K562 (cell line): Measurements from ENCODE around the gene TMEM192. TPM values are rescaled to one million over a fixed set of nuclear protein-coding genes. Genes with fewer than 3 reads are reported as not detected.
A peak's percentile ranks its signal among the peaks of the same experiment; 100 is the strongest.
"Not testable (repeated sequence)": the region's sequence is repeated elsewhere in the genome, so short reads cannot be mapped to it uniquely, and the experiment has no call there.

Experiments used
- ATAC-seq: fragments of 200-7000 bp; cut with Tn5 transposase; 3 replicates; pipeline ENCODE4 v1.9.1; 2020; ENCODE audit warnings: moderate library complexity
- BruUV-seq: library from RNA; stranded (reverse); fragments of 400-500 nt; replicated peaks from 2 replicates; lab custom pipeline; 2021; lab: Mats Ljungman, UMichigan
- CTCF ChIA-PET: fragments of 300-600 bp; formaldehyde crosslinking; extraction: SDS; loops from one replicate; lab custom pipeline; 2021; ENCODE audit warnings: low intra/inter-chr PET ratio; lab: Yijun Ruan, JAX
- POLR2A ChIA-PET: fragments of 300-600, 350-650 bp; sonication (Branson Sonifier 250); formaldehyde crosslinking; extraction: SDS; loops from one replicate; lab custom pipeline; 2021; ENCODE audit warnings: antibody characterized with exemption, inconsistent platforms; lab: Yijun Ruan, JAX
- DNase-seq, 4 experiments: peaks; one replicate each; pipeline versions ENCODE4 v3.0.0 to v3.0.0-alpha.2; 2011 to 2018; ENCODE audit warnings: low spot score in 3 of 4, mixed read lengths in 3 of 4; ENCODE audit errors: extremely low read depth in 1 of 4
- FAIRE-seq: peaks from 2 replicates; lab custom pipeline; 2011; peaks lifted over from hg19 to GRCh38; lab: Jason Lieb, UNC
- H2AFZ ChIP-seq: 2 replicates; pipeline ENCODE4 v1.6.0; 2011; ENCODE audit warnings: low read depth, low read length, control low read depth, inconsistent platforms
- H3K27ac ChIP-seq: fragments of 200-600 bp; 3 replicates; pipeline ENCODE4 v1.8.0; 2011; ENCODE audit warnings: low read depth, mild to moderate bottlenecking, control low read depth, inconsistent platforms, low read length, moderate library complexity, mixed read lengths; ENCODE audit errors: extremely low read depth
- H3K27me3 ChIP-seq, 2 experiments: fragments of 300-600 bp in 1 of 2; 2 replicates in 1 of 2; 3 replicates in 1 of 2; pipeline versions ENCODE4 v1.6.0 to v1.8.0; 2011; ENCODE audit warnings: inconsistent platforms in 2 of 2, low read length in 2 of 2, mild to moderate bottlenecking in 1 of 2, mixed read lengths in 1 of 2, moderate library complexity in 1 of 2; ENCODE audit not compliant: control insufficient read depth in 2 of 2, insufficient read depth in 2 of 2
- H3K36me3 ChIP-seq: fragments of 300-600 bp; 3 replicates; pipeline ENCODE4 v1.8.0; 2011; ENCODE audit warnings: mild to moderate bottlenecking, low read length, inconsistent platforms; ENCODE audit not compliant: control insufficient read depth, insufficient read depth
- H3K4me1 ChIP-seq, 2 experiments: fragments of 200-600 bp in 1 of 2; replicated peaks in 1 of 2; 2 replicates in 1 of 2; 3 replicates in 1 of 2; pipeline versions ENCODE4 v1.5.1 to v1.8.0; 2011; ENCODE audit warnings: inconsistent platforms in 2 of 2, low read length in 2 of 2, mild to moderate bottlenecking in 1 of 2, mixed read lengths in 1 of 2, moderate library complexity in 1 of 2; ENCODE audit not compliant: control insufficient read depth in 2 of 2, insufficient read depth in 2 of 2
- H3K4me2 ChIP-seq: 2 replicates; pipeline ENCODE4 v1.6.1; 2011; ENCODE audit warnings: low read length, control low read depth, inconsistent platforms, mixed read lengths; ENCODE audit not compliant: insufficient read depth
- H3K4me3 ChIP-seq: fragments of 200-600 bp; sonication (generic), shearing (Covaris generic); 2 replicates; pipeline ENCODE4 v1.5.1; 2016; ENCODE audit warnings: control low read depth, inconsistent platforms
- H3K79me2 ChIP-seq: fragments of 200-600 bp; 3 replicates; pipeline ENCODE4 v1.8.0; 2011; ENCODE audit warnings: low read length, inconsistent platforms; ENCODE audit not compliant: control insufficient read depth, insufficient read depth
- H3K9ac ChIP-seq, 2 experiments: 2 replicates each; pipeline versions ENCODE4 v1.6.0 to v1.6.1; 2011; ENCODE audit warnings: low read depth in 2 of 2, low read length in 2 of 2, control low read depth in 1 of 2, inconsistent platforms in 1 of 2, mild to moderate bottlenecking in 1 of 2, mixed read lengths in 1 of 2; ENCODE audit not compliant: insufficient read depth in 1 of 2
- H3K9me1 ChIP-seq: one replicate; pipeline ENCODE4 v1.6.0; 2011; ENCODE audit warnings: inconsistent platforms, mild to moderate bottlenecking, low read length, moderate library complexity; ENCODE audit not compliant: control insufficient read depth, insufficient read depth
- H3K9me3 ChIP-seq: replicated peaks from 2 replicates; pipeline ENCODE4 v1.5.1; 2011; ENCODE audit warnings: low read depth, low read length, inconsistent platforms; ENCODE audit not compliant: control insufficient read depth, insufficient read depth
- H4K20me1 ChIP-seq: replicated peaks from 2 replicates; pipeline ENCODE4 v1.6.1; 2011; ENCODE audit warnings: low read length, inconsistent platforms, mixed read lengths; ENCODE audit not compliant: control insufficient read depth, insufficient read depth
- ARID3B ChIP-seq: fragments of 250-450 bp; sonication (Bioruptor Pico); IDR thresholded peaks from 2 replicates; pipeline ENCODE4 v1.4.0; 2020; ENCODE audit warnings: borderline replicate concordance
- CEBPB ChIP-seq: fragments of 450-650 bp; IDR thresholded peaks from 2 replicates; pipeline ENCODE4 v1.6.1; 2016; ENCODE audit warnings: missing genetic modification characterization, missing compliant biosample characterization
- FOXA3 ChIP-seq, 2 experiments: fragments of 450-650 bp in 1 of 2; sonication (generic) in 1 of 2; formaldehyde crosslinking; IDR thresholded peaks in 1 of 2; conservative IDR thresholded peaks in 1 of 2; 2 replicates each; pipeline versions ENCODE4 v1.4.0 to v1.8.0; 2020 to 2022; ENCODE audit warnings: mild to moderate bottlenecking in 2 of 2, missing genetic modification reagents in 1 of 2
- WGBS: fragments of 100-300 bp; shearing (Covaris generic); methylation state at CpG from one replicate; pipeline ENCODE4 v1.1.6; 2016; ENCODE audit warnings: low coverage, mixed read lengths; ENCODE audit not compliant: insufficient coverage; ENCODE audit errors: missing lambda C conversion rate; 5-methylcytosine and 5-hydroxymethylcytosine counted together
- in situ Hi-C: fragments of 300-500 bp; cut with MboI; formaldehyde crosslinking; loops from 4 replicates; pipeline ENCODE4 v1.15.0; 2018; ENCODE audit warnings: inconsistent platforms, mixed read lengths
- intact Hi-C: fragments of 100-400 bp; cut with micrococcal nuclease; formaldehyde crosslinking; loops from 2 replicates; pipeline ENCODE4 v1.14.2; 2022
- polyA plus RNA-seq, 8 experiments: library from polyadenylated mRNA; depleted of rRNA in 4 of 8; stranded (reverse) in 5 of 8; unstranded in 3 of 8; fragments of >200 nt; fragmentation: Nextera tagmentation in 2 of 8; fragmentation: Illumina TruSeq in 1 of 8; extraction: Ambion mirVana in 2 of 8; extraction: Trizol in 1 of 8; gene quantifications; 2 replicates each; pipeline versions ENCODE4 v1.2.1 to v1.2.3, GENCODE V29; 2011 to 2014; ENCODE audit warnings: inconsistent platforms in 1 of 8, missing spikeins in 1 of 8
- total RNA-seq, 7 experiments: library from RNA; depleted of rRNA in 6 of 7; stranded (reverse); fragments of >200 nt in 6 of 7; fragmentation: Illumina TruSeq in 2 of 7; extraction: Trizol in 2 of 7; gene quantifications; 2 replicates each; pipeline versions ENCODE4 v1.2.1 to v1.2.3, GENCODE V29; 2011 to 2021; ENCODE audit warnings: low replicate concordance in 1 of 7

The TMEM192 gene
- total and polyA plus RNA-seq, 9 of the 15 experiments (the other 6 are each of a cell fraction or from before 2014, with no cell fraction given), result 4.4 to 28.5 (median 13.3) TPM

DNA sequence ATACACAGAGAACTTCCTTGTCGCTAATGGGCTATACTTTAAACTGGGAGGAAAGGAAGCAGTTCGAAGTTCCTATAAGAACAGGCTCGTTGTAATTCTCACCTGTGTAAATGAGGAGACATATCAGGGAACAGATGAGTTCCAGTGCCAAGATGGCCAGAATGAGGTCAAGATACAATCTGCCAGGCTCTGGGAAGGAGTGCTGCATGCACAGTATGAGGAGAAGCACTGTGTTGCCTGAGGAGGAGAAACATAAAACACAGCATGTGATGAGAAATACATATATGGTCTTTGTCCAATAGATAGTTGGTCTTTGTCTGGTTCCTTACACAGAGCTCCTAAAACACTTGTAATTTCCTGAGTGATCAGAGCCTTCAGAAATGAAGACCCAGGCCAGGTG lies 24.3 kb downstream of the TMEM192 start:
- no peak for FAIRE-seq
- Histone ChIP-seq H3K9me3 (no peaks in the 10 kb centered on the region), H3K79me2 (no peaks in the 10 kb centered on the region), H4K20me1 (no peaks in the 10 kb centered on the region), H2AFZ (no peak overlapping the region)
- no peak for ATAC-seq
- DNase-seq, result no peak
- intact Hi-C loops, result no loop called here
- TF ChIP-seq ARID3B (CRISPR knock-in tag), result no peak
- TF ChIP-seq, all 486 proteins: peak for 0
- no peaks in the 10 kb centered on the region for H3K4me1 ChIP-seq
- in situ Hi-C loops, result no loop called here
- H3K4me3 ChIP-seq, result no peak overlapping the region
- ChIA-PET POLR2A (interaction anchor here (0.9 kb wide), 1 partner anchor 13 kb away, joined by 3 read pairs; no protein-coding TSS in a partner anchor), CTCF (no interaction called here)
- no peaks in the 10 kb centered on the region for H3K27me3 ChIP-seq
- H3K9ac ChIP-seq, result no peak overlapping the region
- H3K4me2 ChIP-seq, result no peak overlapping the region
- H3K36me3 ChIP-seq, result peaks cover 43% of the 10 kb centered on the region; the same call in 2 of the 3 replicates
- H3K9me1 ChIP-seq, result no peaks in the 10 kb centered on the region
- WGBS, result 91% methylated on average over 3 of the region's 3 CpGs
- no TSS peak for BruUV-seq
- no peak overlapping the region for H3K27ac ChIP-seq

DNA sequence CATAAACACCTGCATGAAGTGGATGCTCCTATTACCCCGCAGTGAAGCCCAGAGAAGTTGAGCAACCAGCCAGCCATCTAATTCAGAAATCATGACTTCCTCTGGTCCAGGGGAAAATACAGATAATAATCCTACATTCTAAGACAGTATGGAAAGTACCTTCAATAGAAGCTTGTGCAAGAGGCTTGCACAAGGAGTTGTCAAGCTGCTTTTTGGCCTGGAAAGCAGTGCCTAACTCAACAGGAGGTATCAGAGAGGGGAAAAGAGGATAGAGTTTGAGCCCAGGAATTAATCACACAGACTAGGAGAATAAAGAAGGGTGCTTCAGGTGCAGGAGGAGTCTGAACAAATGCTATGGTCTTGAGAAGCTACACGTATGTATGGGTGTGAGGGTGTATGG lies 26.7 kb downstream of the TMEM192 start:
- H3K9me3 ChIP-seq, result no peaks in the 10 kb centered on the region
- TSS peak; percentile 34 for BruUV-seq
- POLR2A ChIA-PET, result no interaction called here
- ATAC-seq (no peak), DNase-seq (no peak), FAIRE-seq (no peak)
- WGBS, result 96% methylated on average over 2 of the region's 2 CpGs
- no peaks in the 10 kb centered on the region for H3K27me3 ChIP-seq
- no peaks in the 10 kb centered on the region for H3K4me1 ChIP-seq
- no peak overlapping the region for H3K4me2 ChIP-seq
- peak; percentile 37; the same call in 1 of the 2 replicates for TF ChIP-seq CEBPB (tag)
- no peak for TF ChIP-seq FOXA3 (CRISPR knock-in tag; conservative IDR thresholded peaks at IDR 0.05 in 1 of 2, IDR thresholded peaks at IDR 0.05 in 1 of 2)
- CTCF ChIA-PET, result no interaction called here
- no peak overlapping the region for H3K27ac ChIP-seq
- in situ Hi-C loops (no loop called here), intact Hi-C loops (no loop called here)
- peaks cover 39% of the 10 kb centered on the region; the same call in 2 of the 3 replicates for H3K36me3 ChIP-seq
- no peak overlapping the region for H2AFZ ChIP-seq
- H3K79me2 ChIP-seq, result no peaks in the 10 kb centered on the region
- no peak overlapping the region for H3K4me3 ChIP-seq
- H3K9ac ChIP-seq, result no peak overlapping the region
- H4K20me1 ChIP-seq, result no peaks in the 10 kb centered on the region
- no peaks in the 10 kb centered on the region for H3K9me1 ChIP-seq

GRCh38 chr4:165084787-165085186 lies 27.9 kb downstream of the TMEM192 start:
- H3K4me2 ChIP-seq, CTCF ChIA-PET, H4K20me1 ChIP-seq, in situ Hi-C loops, FAIRE-seq, H2AFZ ChIP-seq, H3K79me2 ChIP-seq, H3K27ac ChIP-seq, POLR2A ChIA-PET, H3K9ac ChIP-seq, H3K4me1 ChIP-seq, H3K9me1 ChIP-seq, BruUV-seq, DNase-seq, intact Hi-C loops, H3K9me3 ChIP-seq, H3K4me3 ChIP-seq, ATAC-seq, H3K27me3 ChIP-seq: not testable (repeated sequence)
- peaks cover 40% of the 10 kb centered on the region; the same call in 2 of the 3 replicates for H3K36me3 ChIP-seq
- 100% methylated on average over 6 of the region's 7 CpGs for WGBS
